PC-3 (cell line): ENCODE results near the gene RGS7BP.

Source experiments
- EZH2 ChIP-seq: fragments of 300-600 bp; sonication (generic); IDR thresholded peaks from one replicate; pipeline ENCODE4 v1.6.1; 2017; ENCODE audit warnings: antibody characterized with exemption, mild to moderate bottlenecking, low read length; ENCODE audit not compliant: unreplicated experiment
- EZH2phosphoT487 ChIP-seq: fragments of 300-600 bp; sonication (generic); IDR thresholded peaks from 2 replicates; pipeline ENCODE4 v1.6.1; 2018; ENCODE audit warnings: mild to moderate bottlenecking, antibody characterized with exemption, low read length, borderline replicate concordance
- TF ChIP-seq, protein P1 (sequence below): fragments of 300-600 bp; sonication (generic); conservative IDR thresholded peaks from 2 replicates; pipeline ENCODE4 v1.5.1; 2017; ENCODE audit warnings: antibody characterized with exemption, low read depth, mild to moderate bottlenecking, low read length

DNA sequence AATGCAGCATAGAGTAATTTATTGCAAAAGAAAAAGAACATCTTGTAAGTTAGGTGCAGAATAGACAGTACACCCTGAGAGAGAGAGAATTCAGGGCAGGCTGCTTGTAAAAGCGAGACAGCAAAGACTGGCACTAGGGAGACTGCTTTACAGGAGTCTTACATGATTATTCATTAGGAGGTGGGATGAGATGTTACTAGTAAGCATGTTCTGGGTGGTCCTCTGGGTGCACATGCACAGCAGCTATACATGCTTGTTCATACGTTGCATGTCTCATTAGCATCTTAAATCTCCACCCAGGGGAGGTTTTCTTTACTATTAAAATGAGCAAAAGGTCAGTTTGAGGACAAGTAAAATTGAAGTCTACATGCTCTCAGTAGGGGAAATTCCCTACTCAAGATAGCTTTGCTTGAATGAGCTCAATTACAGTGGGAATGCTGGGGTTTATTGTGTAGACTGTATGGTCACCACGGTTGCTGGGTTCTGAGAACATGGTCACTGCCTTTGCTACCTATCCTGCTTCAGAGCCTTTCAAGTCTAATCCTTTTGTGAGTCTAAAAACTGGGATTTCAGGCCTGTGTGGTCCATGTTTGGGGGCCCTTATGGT lies 60.6 kb downstream of the RGS7BP start:
- TF ChIP-seq, protein P1, sequence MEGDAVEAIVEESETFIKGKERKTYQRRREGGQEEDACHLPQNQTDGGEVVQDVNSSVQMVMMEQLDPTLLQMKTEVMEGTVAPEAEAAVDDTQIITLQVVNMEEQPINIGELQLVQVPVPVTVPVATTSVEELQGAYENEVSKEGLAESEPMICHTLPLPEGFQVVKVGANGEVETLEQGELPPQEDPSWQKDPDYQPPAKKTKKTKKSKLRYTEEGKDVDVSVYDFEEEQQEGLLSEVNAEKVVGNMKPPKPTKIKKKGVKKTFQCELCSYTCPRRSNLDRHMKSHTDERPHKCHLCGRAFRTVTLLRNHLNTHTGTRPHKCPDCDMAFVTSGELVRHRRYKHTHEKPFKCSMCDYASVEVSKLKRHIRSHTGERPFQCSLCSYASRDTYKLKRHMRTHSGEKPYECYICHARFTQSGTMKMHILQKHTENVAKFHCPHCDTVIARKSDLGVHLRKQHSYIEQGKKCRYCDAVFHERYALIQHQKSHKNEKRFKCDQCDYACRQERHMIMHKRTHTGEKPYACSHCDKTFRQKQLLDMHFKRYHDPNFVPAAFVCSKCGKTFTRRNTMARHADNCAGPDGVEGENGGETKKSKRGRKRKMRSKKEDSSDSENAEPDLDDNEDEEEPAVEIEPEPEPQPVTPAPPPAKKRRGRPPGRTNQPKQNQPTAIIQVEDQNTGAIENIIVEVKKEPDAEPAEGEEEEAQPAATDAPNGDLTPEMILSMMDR, result no peak
- TF ChIP-seq EZH2 (no peak), EZH2phosphoT487 (no peak)
